HS-5 (cell line): ENCODE data around the gene FNDC11.

ENCODE experiments used
- DNase-seq: peaks from one replicate; pipeline ENCODE4 v3.0.0-alpha.2; 2012; ENCODE audit warnings: low read depth

FNDC11 gene

GRCh38 chr20:63539441-63540370, 14.3 kb upstream of the FNDC11 start:
- DNase-seq = no peak

- DNase-seq = no peak
Observed at GRCh38 chr20:63540417-63541186, 13.4 kb upstream of the FNDC11 start.

GRCh38 chr20:63541371-63541770, 12.6 kb upstream of the FNDC11 start:
- DNase-seq = no peak

- DNase-seq = no peak
Observed at GRCh38 chr20:63542031-63542559, 11.9 kb upstream of the FNDC11 start.

- DNase-seq = no peak
Observed at GRCh38 chr20:63542696-63543095, 11.3 kb upstream of the FNDC11 start.

GRCh38 chr20:63543131-63543530, 10.8 kb upstream of the FNDC11 start:
- no peak for DNase-seq

- no peak for DNase-seq
Observed at GRCh38 chr20:63543733-63544132, 10.2 kb upstream of the FNDC11 start.

GRCh38 chr20:63544241-63544957, 9.6 kb upstream of the FNDC11 start:
- DNase-seq = no peak

GRCh38 chr20:63544958-63545516, 8.9 kb upstream of the FNDC11 start:
- DNase-seq = no peak

GRCh38 chr20:63545814-63546213, 8.1 kb upstream of the FNDC11 start:
- DNase-seq = no peak

GRCh38 chr20:63546256-63546955, 7.6 kb upstream of the FNDC11 start:
- DNase-seq = no peak

GRCh38 chr20:63546956-63547724, 6.8 kb upstream of the FNDC11 start:
- DNase-seq = no peak

GRCh38 chr20:63547725-63548480, 6.1 kb upstream of the FNDC11 start, which contains the start of gene SRMS:
Gene SRMS (minus strand): TSS chr20:63547749. CDS start chr20:63547463, 286 bp downstream.
- no peak for DNase-seq

GRCh38 chr20:63548542-63548941, 5.4 kb upstream of the FNDC11 start:
- no peak for DNase-seq

GRCh38 chr20:63549019-63549418, 4.9 kb upstream of the FNDC11 start:
- DNase-seq = no peak

GRCh38 chr20:63549679-63550282, 4.2 kb upstream of the FNDC11 start:
- no peak for DNase-seq

GRCh38 chr20:63551068-63551467, 2.9 kb upstream of the FNDC11 start:
- no peak for DNase-seq

- no peak for DNase-seq
Observed at GRCh38 chr20:63552481-63553249, 1.3 kb upstream of the FNDC11 start.
